Endothelial cell of umbilical vein (primary cell): Measurements from ENCODE around the gene CLNK. TPM values are rescaled to one million over a fixed set of nuclear protein-coding genes. Genes with fewer than 3 reads are reported as not detected.

Experiments used
- BruUV-seq: library from RNA; stranded (reverse); fragments of 400-500 nt; replicated peaks from 2 replicates; lab custom pipeline; 2021; lab: Mats Ljungman, UMichigan
- CTCF ChIA-PET: fragments of 300-600, 350-600 bp; sonication (Branson Sonifier 250); formaldehyde crosslinking; loops from one replicate; lab custom pipeline; 2021; ENCODE audit warnings: antibody characterized with exemption, inconsistent platforms; lab: Charles Lee
- POLR2A ChIA-PET: fragments of 300-600, 350-600 bp; sonication (Branson Sonifier 250); formaldehyde crosslinking; loops from one replicate; lab custom pipeline; 2021; ENCODE audit warnings: antibody characterized with exemption, inconsistent platforms; lab: Charles Lee
- DNase-seq: peaks from one replicate; pipeline ENCODE4 v3.0.0-alpha.2; 2011; ENCODE audit warnings: low read depth, low spot score
- FAIRE-seq: peaks from 2 replicates; lab custom pipeline; 2011; peaks lifted over from hg19 to GRCh38; lab: Jason Lieb, UNC
- H2AFZ ChIP-seq: 2 replicates; pipeline ENCODE4 v1.6.0; 2012; ENCODE audit warnings: low read depth, low read length, control low read depth, inconsistent platforms
- H3K27ac ChIP-seq: 2 replicates; pipeline ENCODE4 v1.5.1; 2011; ENCODE audit warnings: low read depth, mild to moderate bottlenecking, control low read depth, low read length, moderate library complexity; ENCODE audit not compliant: insufficient read depth
- H3K27me3 ChIP-seq, 2 experiments: 2 replicates each; pipeline versions ENCODE4 v1.6.0 to v1.6.1; 2011; ENCODE audit warnings: low read length in 2 of 2, mixed read lengths in 1 of 2; ENCODE audit not compliant: control insufficient read depth in 2 of 2, insufficient read depth in 2 of 2
- H3K36me3 ChIP-seq, 2 experiments: 2 replicates in 1 of 2; 3 replicates in 1 of 2; pipeline ENCODE4 v1.5.1; 2011; ENCODE audit warnings: low read length in 2 of 2, mild to moderate bottlenecking in 1 of 2, moderate library complexity in 1 of 2; ENCODE audit not compliant: control insufficient read depth in 2 of 2, insufficient read depth in 2 of 2; ENCODE audit errors: extremely low read depth in 1 of 2
- H3K4me1 ChIP-seq: 3 replicates; pipeline ENCODE4 v1.5.1; 2011; ENCODE audit warnings: mild to moderate bottlenecking, low read length; ENCODE audit not compliant: control insufficient read depth, insufficient read depth; ENCODE audit errors: extremely low read depth
- H3K4me2 ChIP-seq: 2 replicates; pipeline ENCODE4 v1.6.1; 2011; ENCODE audit warnings: low read length, control low read depth, mixed read lengths; ENCODE audit not compliant: insufficient read depth
- H3K4me3 ChIP-seq, 3 experiments: fragments of 200-600 bp in 1 of 3; sonication (generic), shearing (Covaris generic) in 1 of 3; replicated peaks in 1 of 3; 2 replicates each; pipeline ENCODE4 v1.5.1; 2011 to 2016; ENCODE audit warnings: control low read depth in 3 of 3, low read length in 3 of 3, mild to moderate bottlenecking in 2 of 3, inconsistent platforms in 1 of 3, low read depth in 1 of 3, moderate library complexity in 1 of 3; ENCODE audit not compliant: insufficient read depth in 1 of 3
- H3K79me2 ChIP-seq: 2 replicates; pipeline ENCODE4 v1.6.0; 2012; ENCODE audit warnings: low read length, inconsistent platforms; ENCODE audit not compliant: control insufficient read depth, insufficient read depth
- H3K9ac ChIP-seq: replicated peaks from 2 replicates; pipeline ENCODE3; 2011; ENCODE audit warnings: low read length, control low read depth; ENCODE audit not compliant: insufficient read depth; ENCODE audit errors: extremely low read depth
- H3K9me1 ChIP-seq: replicated peaks from 3 replicates; pipeline ENCODE4 v1.6.0; 2011; ENCODE audit warnings: mild to moderate bottlenecking, low read length; ENCODE audit not compliant: control insufficient read depth, insufficient read depth; ENCODE audit errors: extremely low read depth
- H3K9me3 ChIP-seq: replicated peaks from 2 replicates; pipeline ENCODE4 v1.5.1; 2012; ENCODE audit warnings: low read length, inconsistent platforms; ENCODE audit not compliant: control insufficient read depth, insufficient read depth
- H4K20me1 ChIP-seq: replicated peaks from 2 replicates; pipeline ENCODE3; 2011; ENCODE audit warnings: mild to moderate bottlenecking, low read length; ENCODE audit not compliant: control insufficient read depth, insufficient read depth; ENCODE audit errors: extremely low read depth
- CTCF ChIP-seq, 2 donors: IDR thresholded peaks; 1 replicate in 1 of 2; 2 replicates in 1 of 2; pipeline ENCODE4 v1.5.1; 2011; ENCODE audit warnings: low read length in 2 of 2, mild to moderate bottlenecking in 2 of 2, moderate library complexity in 2 of 2, control low read depth in 1 of 2, inconsistent platforms in 1 of 2, low read depth in 1 of 2; ENCODE audit not compliant: insufficient read depth in 1 of 2; ENCODE audit errors: extremely low read depth in 1 of 2
- EZH2 ChIP-seq: IDR thresholded peaks from 2 replicates; pipeline ENCODE4 v1.6.1; 2012; ENCODE audit warnings: borderline replicate concordance, low read depth, mild to moderate bottlenecking, moderate library complexity, low read length, inconsistent platforms; ENCODE audit not compliant: severe bottlenecking
- FOS ChIP-seq: IDR thresholded peaks from 2 replicates; pipeline ENCODE4 v1.6.1; 2011; ENCODE audit warnings: mild to moderate bottlenecking, low read length, moderate library complexity, borderline replicate concordance; ENCODE audit not compliant: insufficient read depth
- GATA2 ChIP-seq: IDR thresholded peaks from 2 replicates; pipeline ENCODE4 v1.7.0; 2011; ENCODE audit warnings: low read depth, mild to moderate bottlenecking, moderate library complexity, mixed read lengths, low read length; ENCODE audit not compliant: insufficient read length, insufficient read depth
- JUN ChIP-seq: IDR thresholded peaks from 2 replicates; pipeline ENCODE4 v1.6.1; 2011; ENCODE audit warnings: borderline replicate concordance, low read depth; ENCODE audit not compliant: insufficient read length, insufficient read depth
- MAX ChIP-seq: IDR thresholded peaks from 2 replicates; pipeline ENCODE4 v1.6.1; 2011; ENCODE audit not compliant: insufficient read depth, insufficient read length
- MYC ChIP-seq: IDR thresholded peaks from one replicate; pipeline ENCODE4 v1.6.1; 2011; ENCODE audit warnings: mild to moderate bottlenecking, low read depth, low read length
- POLR2A ChIP-seq: IDR thresholded peaks from 2 replicates; pipeline ENCODE4 v1.6.1; 2012; ENCODE audit warnings: low read depth, mild to moderate bottlenecking, control low read depth, low read length
- POLR2AphosphoS5 ChIP-seq: IDR thresholded peaks from 2 replicates; pipeline ENCODE4 v1.6.1; 2012; ENCODE audit warnings: low read depth, mild to moderate bottlenecking, control low read depth, low read length, moderate library complexity; ENCODE audit not compliant: insufficient read depth
- dilution Hi-C: fragments of 300-500 bp; cut with MboI; formaldehyde crosslinking; loops from one replicate; pipeline ENCODE4 v1.15.0; 2019; ENCODE audit warnings: low sequenced_read_pairs; ENCODE audit not compliant: extremely low pct_ligation_motif_present
- intact Hi-C: fragments of 100-400 bp; cut with micrococcal nuclease; formaldehyde crosslinking; loops from one replicate; pipeline ENCODE4 v1.10.0; 2022
- polyA plus RNA-seq, 4 experiments: library from polyadenylated mRNA; depleted of rRNA in 3 of 4; stranded (reverse) in 3 of 4; unstranded in 1 of 4; fragments of >200 nt; gene quantifications; 2 replicates each; pipeline versions ENCODE4 v1.2.1 to v1.2.3, GENCODE V29; 2011 to 2012; ENCODE audit warnings: missing spikeins in 1 of 4
- total RNA-seq: library from RNA; stranded (reverse); gene quantifications from 2 replicates; pipeline ENCODE4 v1.2.3, GENCODE V29; 2021

The CLNK gene
- total and polyA plus RNA-seq, 2 donors (not counting 3 experiments of a cell fraction or from before 2014, with no cell fraction given) = not detected

GRCh38 chr4:10534820-10535219, 149.7 kb downstream of the CLNK start:
- no peaks in the 10 kb centered on the region for H3K9me1 ChIP-seq
- intact Hi-C loops (loop anchor here (5.0 kb wide), 1 partner anchor 518 kb away; no protein-coding TSS in a partner anchor), dilution Hi-C loops (loop anchor here (25.0 kb wide), 1 partner anchor 373 kb away; no protein-coding TSS in a partner anchor)
- no TSS peak for BruUV-seq
- peaks cover 12% of the 10 kb centered on the region for H3K4me1 ChIP-seq
- no peak overlapping the region for H3K4me3 ChIP-seq
- ChIA-PET POLR2A (no interaction called here), CTCF (interaction anchor here (1.5 to 6.8 kb wide), 4 partner anchors 73 to 375 kb away, joined by 3 to 88 read pairs (median 66); partner anchors contain the start of gene ZNF518B)
- TF ChIP-seq GATA2 (no peak), MAX (no peak), CTCF (IDR thresholded peaks at IDR 0.05; ENCODE audit: extremely low read depth in 1 of 2, insufficient read depth in 1 of 2, low read depth in 1 of 2, low read length in 2 of 2) (no peak), EZH2 (no peak), FOS (no peak), POLR2AphosphoS5 (no peak), MYC (no peak), JUN (no peak), POLR2A (no peak)
- H3K4me2 ChIP-seq = no peak overlapping the region
- FAIRE-seq (no peak), DNase-seq (no peak)
- no peaks in the 10 kb centered on the region for H3K79me2 ChIP-seq
- no peak overlapping the region for H2AFZ ChIP-seq
- H3K27me3 ChIP-seq = peaks cover 0 to 2% of the 10 kb centered on the region in 2 experiments
- no peak overlapping the region for H3K27ac ChIP-seq
- H3K36me3 ChIP-seq = no peaks in the 10 kb centered on the region
- no peaks in the 10 kb centered on the region for H3K9me3 ChIP-seq
- H3K9ac ChIP-seq = no peak overlapping the region
- no peaks in the 10 kb centered on the region for H4K20me1 ChIP-seq
